ENCODE measurements around the gene CD53. TPM values are rescaled to one million over a fixed set of nuclear protein-coding genes. Genes with fewer than 3 reads are reported as not detected.

CD53 gene
- total RNA-seq, 1 experiment from 2014 or later: 0.96 TPM

GRCh38 chr1:110888641-110889040 lies 15.7 kb downstream of the CD53 start:
- BruUV-seq (replicated peaks): no TSS peak
- ATAC-seq: no peak
- Histone ChIP-seq H3K9ac (ENCODE audit: low read length) (no peak overlapping the region), H3K4me1 (ENCODE audit: control insufficient read depth in 1 of 2, insufficient read depth in 2 of 2, low read length in 2 of 2) (no peaks in the 10 kb centered on the region), H3K79me2 (ENCODE audit: insufficient read depth, low read length) (no peaks in the 10 kb centered on the region), H3K4me3 (replicated peaks in 1 of 2; ENCODE audit: low read depth in 1 of 2, low read length in 2 of 2) (no peak overlapping the region), H3K27me3 (ENCODE audit: insufficient read depth, low read length) (peaks cover 24% of the 10 kb centered on the region; the same call in 1 of the 2 replicates), H2AFZ (ENCODE audit: low read depth, low read length, poor library complexity, severe bottlenecking) (no peak overlapping the region), H3K9me2 (ENCODE audit: insufficient read depth) (no peaks in the 10 kb centered on the region), H3K9me3 (ENCODE audit: control insufficient read depth in 1 of 2, insufficient read depth in 1 of 2, low read depth in 1 of 2, low read length in 2 of 2) (no peaks in the 10 kb centered on the region), H3K4me2 (ENCODE audit: low read length) (no peak overlapping the region), H4K20me1 (ENCODE audit: insufficient read depth) (no peaks in the 10 kb centered on the region), H3K36me3 (ENCODE audit: control insufficient read depth in 1 of 2, insufficient read depth in 2 of 2, low read length in 2 of 2) (no peaks in the 10 kb centered on the region), H3K27ac (ENCODE audit: low read depth, low read length) (no peak overlapping the region)
- POLR2A ChIA-PET: no interaction called here
- TF ChIP-seq JUND (IDR thresholded peaks at IDR 0.05) (no peak), TCF7L2 (IDR thresholded peaks at IDR 0.05; ENCODE audit: borderline replicate concordance, extremely low read depth, insufficient read depth, insufficient read length) (no peak), FOSL1 (IDR thresholded peaks at IDR 0.05; ENCODE audit: low read depth) (no peak), EGR1 (IDR thresholded peaks at IDR 0.05; ENCODE audit: low read depth) (no peak), POLR2AphosphoS5 (IDR thresholded peaks at IDR 0.05; ENCODE audit: low read depth, low read length) (no peak), EZH2 (IDR thresholded peaks at IDR 0.05) (no peak), POLR2A (IDR thresholded peaks at IDR 0.05; ENCODE audit: borderline replicate concordance, extremely low read depth, insufficient read depth, insufficient read length) (no peak), SIN3A (IDR thresholded peaks at IDR 0.05; ENCODE audit: low read depth) (no peak)
- TF ChIP-seq, protein P1, sequence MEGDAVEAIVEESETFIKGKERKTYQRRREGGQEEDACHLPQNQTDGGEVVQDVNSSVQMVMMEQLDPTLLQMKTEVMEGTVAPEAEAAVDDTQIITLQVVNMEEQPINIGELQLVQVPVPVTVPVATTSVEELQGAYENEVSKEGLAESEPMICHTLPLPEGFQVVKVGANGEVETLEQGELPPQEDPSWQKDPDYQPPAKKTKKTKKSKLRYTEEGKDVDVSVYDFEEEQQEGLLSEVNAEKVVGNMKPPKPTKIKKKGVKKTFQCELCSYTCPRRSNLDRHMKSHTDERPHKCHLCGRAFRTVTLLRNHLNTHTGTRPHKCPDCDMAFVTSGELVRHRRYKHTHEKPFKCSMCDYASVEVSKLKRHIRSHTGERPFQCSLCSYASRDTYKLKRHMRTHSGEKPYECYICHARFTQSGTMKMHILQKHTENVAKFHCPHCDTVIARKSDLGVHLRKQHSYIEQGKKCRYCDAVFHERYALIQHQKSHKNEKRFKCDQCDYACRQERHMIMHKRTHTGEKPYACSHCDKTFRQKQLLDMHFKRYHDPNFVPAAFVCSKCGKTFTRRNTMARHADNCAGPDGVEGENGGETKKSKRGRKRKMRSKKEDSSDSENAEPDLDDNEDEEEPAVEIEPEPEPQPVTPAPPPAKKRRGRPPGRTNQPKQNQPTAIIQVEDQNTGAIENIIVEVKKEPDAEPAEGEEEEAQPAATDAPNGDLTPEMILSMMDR (IDR thresholded peaks at IDR 0.05 in 2 of 3, conservative IDR thresholded peaks at IDR 0.05 in 1 of 3; ENCODE audit: borderline replicate concordance in 1 of 3, insufficient read depth in 1 of 3, low read depth in 2 of 3, low read length in 2 of 3): no peak
- RAD21 ChIA-PET (ENCODE audit: low non-redundant PET in 1 of 2, low total read pairs in 2 of 2, uncharacterized antibody in 2 of 2, unreplicated experiment in 2 of 2): no interaction called here
- intact Hi-C loops (cut with micrococcal nuclease): no loop called here
- no peak for DNase-seq (ENCODE audit: low read depth, low spot score)
- CTCF ChIA-PET: interaction anchor here (1.1 kb wide), 1 partner anchor 107 kb away, joined by 3 read pairs; no protein-coding TSS in a partner anchor

All from HCT116 (cell line).